ENCODE measurements around the gene YPEL4. TPM values are rescaled to one million over a fixed set of nuclear protein-coding genes. Genes with fewer than 3 reads are reported as not detected.

YPEL4 gene
- total and polyA plus RNA-seq, 7 donors: 0.08 to 0.90 (median 0.20) TPM; not detected in 1

DNA sequence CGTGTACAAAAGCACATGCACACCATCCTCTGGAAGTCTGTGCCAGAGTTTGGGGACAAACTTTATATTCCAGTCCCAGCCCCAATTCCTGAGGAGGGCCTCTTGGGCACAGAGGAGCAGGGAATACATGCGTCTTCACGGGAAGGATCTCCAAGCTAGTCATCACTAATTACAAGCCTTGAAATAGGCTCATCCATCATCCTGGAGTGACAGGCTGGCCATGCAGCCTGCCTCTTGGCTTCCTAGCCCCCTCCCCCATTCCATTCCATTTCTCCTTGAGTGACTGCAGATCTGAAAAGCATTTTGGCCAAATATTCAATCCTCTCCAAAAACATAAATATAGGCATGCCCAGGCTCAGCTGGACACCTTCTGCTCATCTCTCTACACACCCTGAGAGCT lies 27.4 kb downstream of the YPEL4 start:
- TF ChIP-seq, protein P1, sequence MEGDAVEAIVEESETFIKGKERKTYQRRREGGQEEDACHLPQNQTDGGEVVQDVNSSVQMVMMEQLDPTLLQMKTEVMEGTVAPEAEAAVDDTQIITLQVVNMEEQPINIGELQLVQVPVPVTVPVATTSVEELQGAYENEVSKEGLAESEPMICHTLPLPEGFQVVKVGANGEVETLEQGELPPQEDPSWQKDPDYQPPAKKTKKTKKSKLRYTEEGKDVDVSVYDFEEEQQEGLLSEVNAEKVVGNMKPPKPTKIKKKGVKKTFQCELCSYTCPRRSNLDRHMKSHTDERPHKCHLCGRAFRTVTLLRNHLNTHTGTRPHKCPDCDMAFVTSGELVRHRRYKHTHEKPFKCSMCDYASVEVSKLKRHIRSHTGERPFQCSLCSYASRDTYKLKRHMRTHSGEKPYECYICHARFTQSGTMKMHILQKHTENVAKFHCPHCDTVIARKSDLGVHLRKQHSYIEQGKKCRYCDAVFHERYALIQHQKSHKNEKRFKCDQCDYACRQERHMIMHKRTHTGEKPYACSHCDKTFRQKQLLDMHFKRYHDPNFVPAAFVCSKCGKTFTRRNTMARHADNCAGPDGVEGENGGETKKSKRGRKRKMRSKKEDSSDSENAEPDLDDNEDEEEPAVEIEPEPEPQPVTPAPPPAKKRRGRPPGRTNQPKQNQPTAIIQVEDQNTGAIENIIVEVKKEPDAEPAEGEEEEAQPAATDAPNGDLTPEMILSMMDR (IDR thresholded peaks at IDR 0.05): no peak
- Histone ChIP-seq H3K27me3 (ENCODE audit: insufficient read depth in 3 of 3, low read length in 2 of 3) (peaks cover 0 to 4% (median 0%) of the 10 kb centered on the region in 3 donors), H3K27ac (no peak overlapping the region), H3K4me3 (no peak overlapping the region), H3K4me1 (no peaks in the 10 kb centered on the region), H3K36me3 (ENCODE audit: insufficient read depth in 1 of 2, low read depth in 1 of 2) (no peaks in the 10 kb centered on the region), H3K9me3 (no peaks in the 10 kb centered on the region)
- intact Hi-C loops (cut with DNase I): no loop called here
- WGBS, 3 donors: 29 to 51% (median 36%) methylated on average over 3 of the region's 3 CpGs
- ATAC-seq (no peak), DNase-seq (no peak)

DNA sequence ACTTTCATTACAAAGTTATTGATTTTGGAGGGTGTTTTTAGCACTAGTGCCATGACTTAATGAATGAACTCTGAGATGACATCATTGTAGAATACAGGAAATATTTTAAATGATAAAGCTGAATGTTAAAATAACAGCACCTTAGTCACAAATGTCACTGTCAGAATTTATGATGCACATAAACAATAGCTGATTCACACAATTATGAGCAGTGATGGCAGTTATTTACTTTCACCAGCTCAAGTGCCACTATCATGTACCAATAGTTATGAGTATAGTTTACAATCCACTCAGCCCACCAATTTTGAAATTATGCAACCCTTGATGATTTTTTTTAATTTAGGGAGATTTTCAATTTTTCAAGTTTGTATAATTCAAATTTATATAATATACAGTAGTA lies 29.2 kb downstream of the YPEL4 start:
- DNase-seq (no peak), ATAC-seq (no peak)
- H3K27ac ChIP-seq: no peak overlapping the region
- H3K9me3 ChIP-seq: no peaks in the 10 kb centered on the region
- intact Hi-C loops (cut with DNase I): no loop called here
- H3K36me3 ChIP-seq (ENCODE audit: insufficient read depth in 1 of 2, low read depth in 1 of 2): no peaks in the 10 kb centered on the region
- TF ChIP-seq, protein P1 (IDR thresholded peaks at IDR 0.05): no peak
- peaks cover 0 to 4% (median 0%) of the 10 kb centered on the region in 3 donors for H3K27me3 ChIP-seq (ENCODE audit: insufficient read depth in 3 of 3, low read length in 2 of 3)
- H3K4me3 ChIP-seq: no peak overlapping the region
- no peaks in the 10 kb centered on the region for H3K4me1 ChIP-seq

DNA sequence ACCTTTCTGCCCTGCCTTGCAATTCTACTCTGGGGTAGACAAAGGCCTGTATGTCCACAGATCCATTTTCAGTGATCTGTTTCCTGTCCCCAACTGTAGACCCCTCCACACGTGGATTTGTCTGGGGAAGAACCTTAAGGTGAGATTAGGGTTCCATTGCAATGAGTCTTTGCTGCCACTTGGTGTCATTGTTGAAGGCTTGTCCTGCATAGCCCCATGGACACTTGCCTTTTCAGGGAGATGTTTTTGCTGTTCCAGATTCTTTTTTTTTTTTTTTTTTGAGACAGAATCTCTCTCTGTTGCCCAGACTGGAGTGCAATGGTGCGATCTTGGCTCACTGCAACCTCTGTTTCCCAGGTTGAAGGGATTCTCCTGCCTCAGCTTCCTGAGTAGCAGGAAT lies 30.4 kb downstream of the YPEL4 start:
- WGBS, 3 donors: 85 to 92% (median 87%) methylated on average over 2 of the region's 2 CpGs
- Histone ChIP-seq H3K4me1 (no peaks in the 10 kb centered on the region), H3K9me3 (no peaks in the 10 kb centered on the region), H3K27me3 (ENCODE audit: insufficient read depth in 3 of 3, low read length in 2 of 3) (peaks cover 0 to 4% (median 0%) of the 10 kb centered on the region in 3 donors), H3K4me3 (no peak overlapping the region), H3K36me3 (ENCODE audit: insufficient read depth in 1 of 2, low read depth in 1 of 2) (peaks cover 0 to 9% of the 10 kb centered on the region in 2 donors), H3K27ac (no peak overlapping the region)
- no peak for ATAC-seq
- intact Hi-C loops (cut with DNase I): no loop called here
- TF ChIP-seq, protein P1 (IDR thresholded peaks at IDR 0.05): no peak
- DNase-seq: no peak

DNA sequence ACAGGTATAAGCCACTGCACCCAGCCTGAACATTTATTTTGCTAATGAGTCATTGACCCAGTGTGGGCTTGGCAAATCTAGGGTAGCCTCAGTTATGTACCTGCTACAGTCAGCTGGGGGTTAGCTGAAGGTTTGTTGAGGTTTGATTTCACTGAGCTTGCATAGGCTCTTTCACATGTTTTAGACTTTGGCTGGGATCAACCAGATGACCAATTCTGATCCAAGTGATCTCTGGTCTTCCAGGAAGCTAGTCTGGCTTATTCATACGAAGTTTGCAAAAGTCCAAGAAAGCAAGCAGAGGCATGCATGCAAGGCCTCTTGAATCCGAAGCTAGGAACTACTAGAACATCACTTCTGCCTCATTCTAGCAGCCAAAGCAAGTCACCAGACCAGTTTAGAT lies 31.3 kb downstream of the YPEL4 start:
- H3K9me3 ChIP-seq: no peaks in the 10 kb centered on the region
- no peak overlapping the region for H3K4me3 ChIP-seq
- peaks cover 0 to 4% (median 0%) of the 10 kb centered on the region in 3 donors for H3K27me3 ChIP-seq (ENCODE audit: insufficient read depth in 3 of 3, low read length in 2 of 3)
- H3K4me1 ChIP-seq: no peaks in the 10 kb centered on the region
- ATAC-seq (no peak), DNase-seq (no peak)
- TF ChIP-seq, protein P1 (IDR thresholded peaks at IDR 0.05): no peak
- H3K36me3 ChIP-seq (ENCODE audit: insufficient read depth in 1 of 2, low read depth in 1 of 2): peaks cover 0 to 18% of the 10 kb centered on the region in 2 donors
- WGBS, 3 donors: 70 to 75% (median 74%) methylated on average over 2 of the region's 2 CpGs
- no peak overlapping the region for H3K27ac ChIP-seq
- intact Hi-C loops (cut with DNase I): no loop called here

DNA sequence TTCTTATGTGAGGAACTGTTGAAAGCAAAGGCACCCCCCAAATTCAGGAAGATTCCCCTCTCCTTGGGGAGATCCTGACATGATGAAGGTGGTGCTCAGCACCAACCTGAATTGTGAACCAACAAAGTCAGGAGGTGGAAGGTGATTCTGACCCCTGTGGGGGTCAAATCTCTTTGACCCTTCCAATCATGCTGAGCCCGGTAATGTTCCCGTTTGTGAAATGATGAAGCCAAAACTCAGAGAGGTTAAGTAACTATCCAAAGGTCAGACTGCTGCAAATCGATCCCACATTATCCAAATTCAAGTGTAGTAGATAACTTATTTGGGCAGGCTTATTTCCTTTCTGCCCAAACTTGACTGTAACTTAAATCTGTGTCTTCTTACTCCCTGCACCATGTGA lies 33.1 kb downstream of the YPEL4 start:
- no peak for ATAC-seq

More for the DNA sequence above, 33.1 kb downstream of the YPEL4 start:
- intact Hi-C loops (cut with DNase I): no loop called here
- Histone ChIP-seq H3K36me3 (ENCODE audit: insufficient read depth in 1 of 2, low read depth in 1 of 2) (peaks cover 0 to 21% of the 10 kb centered on the region in 2 donors), H3K4me1 (no peaks in the 10 kb centered on the region), H3K4me3 (no peak overlapping the region), H3K27me3 (ENCODE audit: insufficient read depth in 3 of 3, low read length in 2 of 3) (peaks cover 0 to 4% (median 0%) of the 10 kb centered on the region in 3 donors), H3K9me3 (no peaks in the 10 kb centered on the region), H3K27ac (no peak overlapping the region)
- TF ChIP-seq, protein P1 (IDR thresholded peaks at IDR 0.05): no peak
- WGBS, 3 donors: 42 to 55% (median 49%) methylated on average over 3 of the region's 3 CpGs
- no peak for DNase-seq
